HEK293 (cell line): ENCODE results near the gene ZNF506.
"Not testable (repeated sequence)": the region's sequence is repeated elsewhere in the genome, so short reads cannot be mapped to it uniquely, and the experiment has no call there.

Experiments used
- CTCF ChIA-PET: fragments of 350-600 bp; formaldehyde crosslinking; extraction: SDS; loops from one replicate; lab custom pipeline; 2021; ENCODE audit warnings: antibody characterized with exemption; lab: Yijun Ruan, JAX
- POLR2A ChIA-PET: fragments of 300-600 bp; formaldehyde crosslinking; extraction: SDS; loops from one replicate; lab custom pipeline; 2020; ENCODE audit warnings: antibody characterized with exemption, inconsistent platforms; lab: Yijun Ruan, JAX
- H3K27ac ChIP-seq: fragments of 200-500 bp; sonication (Bioruptor generic); 2 replicates; pipeline ENCODE4 v1.5.1; 2014; ENCODE audit warnings: low read depth, low read length, control low read depth, inconsistent platforms; ENCODE audit errors: extremely low read depth
- H3K36me3 ChIP-seq, 2 experiments: fragments of 200-500 bp in 1 of 2; sonication (Bioruptor generic) in 1 of 2; 1 replicate in 1 of 2; 2 replicates in 1 of 2; pipeline ENCODE4 v1.5.1; 2014 to 2017; ENCODE audit warnings: inconsistent platforms in 2 of 2, low read length in 2 of 2; ENCODE audit not compliant: control insufficient read depth in 2 of 2, insufficient read depth in 1 of 2
- H3K4me1 ChIP-seq: fragments of 200-500 bp; sonication (Bioruptor generic); 2 replicates; pipeline ENCODE4 v1.5.1; 2014; ENCODE audit warnings: mild to moderate bottlenecking, low read length, inconsistent platforms; ENCODE audit not compliant: control insufficient read depth, insufficient read depth
- H3K4me3 ChIP-seq: 2 replicates; pipeline ENCODE4 v1.5.1; 2011; ENCODE audit warnings: low read depth, mild to moderate bottlenecking, control low read depth, low read length, moderate library complexity
- H3K9me3 ChIP-seq: fragments of 200-500 bp; sonication (Bioruptor generic); 2 replicates; pipeline ENCODE4 v1.5.1; 2014; ENCODE audit warnings: low read depth, low read length, inconsistent platforms; ENCODE audit not compliant: control insufficient read depth, insufficient read depth
- GFI1B ChIP-seq: fragments of 450-650 bp; formaldehyde crosslinking; IDR thresholded peaks from 2 replicates; pipeline ENCODE4 v1.5.1; 2016; ENCODE audit warnings: missing biosample characterization, missing genetic modification characterization
- HOXC10 ChIP-seq: sonication (generic); formaldehyde crosslinking; IDR thresholded peaks from 2 replicates; pipeline ENCODE4 v1.8.1; 2023; ENCODE audit warnings: mild to moderate bottlenecking, missing genetic modification reagents
- KLF7 ChIP-seq: fragments of 450-650 bp; formaldehyde crosslinking; IDR thresholded peaks from 2 replicates; pipeline ENCODE4 v1.5.1; 2016; ENCODE audit warnings: missing biosample characterization, missing genetic modification characterization, borderline replicate concordance
- WT1 ChIP-seq: fragments of 450-650 bp; formaldehyde crosslinking; IDR thresholded peaks from 2 replicates; pipeline ENCODE4 v1.5.1; 2016; ENCODE audit warnings: missing biosample characterization, missing genetic modification characterization
- YY1 ChIP-seq: fragments of 450-650 bp; formaldehyde crosslinking; IDR thresholded peaks from 2 replicates; pipeline ENCODE4 v1.5.1; 2018; ENCODE audit warnings: missing biosample characterization, missing genetic modification characterization
- ZNF174 ChIP-seq: fragments of 450-650 bp; formaldehyde crosslinking; IDR thresholded peaks from 2 replicates; pipeline ENCODE4 v1.5.0; 2017; ENCODE audit warnings: missing biosample characterization, mild to moderate bottlenecking, missing genetic modification characterization
- ZNF2 ChIP-seq: fragments of 450-650 bp; formaldehyde crosslinking; IDR thresholded peaks from 2 replicates; pipeline ENCODE4 v1.5.1; 2016; ENCODE audit warnings: missing biosample characterization, missing genetic modification characterization
- ZNF202 ChIP-seq: fragments of 450-650 bp; formaldehyde crosslinking; IDR thresholded peaks from 2 replicates; pipeline ENCODE4 v1.5.1; 2016; ENCODE audit warnings: missing biosample characterization, missing genetic modification characterization, borderline replicate concordance
- ZNF214 ChIP-seq: fragments of 450-650 bp; formaldehyde crosslinking; IDR thresholded peaks from 2 replicates; pipeline ENCODE4 v1.5.1; 2017; ENCODE audit warnings: missing biosample characterization, mild to moderate bottlenecking, missing genetic modification characterization, borderline replicate concordance
- ZNF24 ChIP-seq: fragments of 450-650 bp; formaldehyde crosslinking; IDR thresholded peaks from 2 replicates; pipeline ENCODE4 v1.5.1; 2016; ENCODE audit warnings: missing biosample characterization, missing genetic modification characterization
- ZNF248 ChIP-seq: fragments of 450-650 bp; formaldehyde crosslinking; IDR thresholded peaks from 2 replicates; pipeline ENCODE4 v1.5.1; 2017; ENCODE audit warnings: missing biosample characterization, missing genetic modification characterization
- ZNF558 ChIP-seq: fragments of 450-650 bp; formaldehyde crosslinking; IDR thresholded peaks from 2 replicates; pipeline ENCODE4 v1.5.1; 2016; ENCODE audit warnings: missing biosample characterization, missing genetic modification characterization
- ZNF560 ChIP-seq: fragments of 450-650 bp; formaldehyde crosslinking; IDR thresholded peaks from 2 replicates; pipeline ENCODE4 v1.5.1; 2017; ENCODE audit warnings: missing biosample characterization, missing genetic modification characterization, borderline replicate concordance
- ZNF585B ChIP-seq: fragments of 450-650 bp; formaldehyde crosslinking; IDR thresholded peaks from 2 replicates; pipeline ENCODE4 v1.5.1; 2016; ENCODE audit warnings: missing biosample characterization, missing genetic modification characterization
- ZNF660 ChIP-seq: fragments of 450-650 bp; IDR thresholded peaks from 2 replicates; pipeline ENCODE4 v1.5.1; 2018; ENCODE audit warnings: missing biosample characterization, mild to moderate bottlenecking, missing genetic modification characterization
- TF ChIP-seq, protein P1 (sequence below): fragments of 450-650 bp; formaldehyde crosslinking; IDR thresholded peaks from 2 replicates; pipeline ENCODE4 v1.5.1; 2017; ENCODE audit warnings: missing biosample characterization, missing genetic modification characterization
- TF ChIP-seq, protein P2 (sequence below): fragments of 450-650 bp; formaldehyde crosslinking; optimal IDR thresholded peaks from 2 replicates; pipeline ENCODE3; 2016; ENCODE audit warnings: missing biosample characterization, mild to moderate bottlenecking, missing genetic modification characterization
- TF ChIP-seq, protein P3 (sequence below): fragments of 450-650 bp; formaldehyde crosslinking; IDR thresholded peaks from 2 replicates; pipeline ENCODE4 v1.5.1; 2017; ENCODE audit warnings: missing biosample characterization, missing genetic modification characterization
- TF ChIP-seq, protein P4 (sequence below): fragments of 450-650 bp; IDR thresholded peaks from 2 replicates; pipeline ENCODE4 v1.5.1; 2018; ENCODE audit warnings: missing biosample characterization, mild to moderate bottlenecking, missing genetic modification characterization

ZNF506 gene

DNA sequence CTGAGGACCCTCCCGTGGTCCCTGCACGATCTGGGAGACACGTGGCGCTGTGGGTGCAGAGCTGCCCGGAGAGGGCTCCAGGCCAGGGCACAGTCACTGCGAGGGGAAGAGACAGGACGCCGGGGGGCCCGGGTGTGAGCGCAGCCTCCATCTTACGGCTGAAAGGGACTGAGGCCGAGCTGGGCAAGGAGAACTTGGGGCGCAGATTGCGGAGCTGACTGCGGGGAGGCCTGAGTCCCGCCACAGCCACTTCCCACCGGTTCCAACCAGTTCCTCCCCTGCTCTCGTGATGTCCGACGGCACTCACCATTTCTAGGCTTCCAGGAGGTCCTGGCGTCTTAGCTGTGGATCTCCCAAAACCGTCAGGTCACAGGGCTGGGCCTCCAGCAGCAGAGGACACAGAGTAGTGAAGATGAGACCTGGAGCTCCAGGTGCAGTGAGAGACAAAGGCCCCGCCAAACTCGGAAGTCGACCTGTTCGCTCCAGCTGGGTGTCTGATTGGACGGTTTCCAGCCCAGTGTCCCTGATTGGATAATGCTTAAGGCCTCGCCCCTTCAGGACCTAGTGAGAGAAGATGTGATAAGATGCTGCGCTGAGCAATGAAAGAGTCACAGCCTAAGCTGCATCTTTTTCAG, 39.3 kb upstream of the ZNF506 start:
- H3K4me1 ChIP-seq: no peaks in the 10 kb centered on the region
- H3K36me3 ChIP-seq: no peaks in the 10 kb centered on the region
- no peak overlapping the region for H3K4me3 ChIP-seq
- CTCF ChIA-PET: interaction anchor here (0.6 kb wide), 1 partner anchor 126 kb away, joined by 3 read pairs; no protein-coding TSS in a partner anchor
- H3K9me3 ChIP-seq: no peaks in the 10 kb centered on the region
- no peak for TF ChIP-seq ZNF174
- no peak for TF ChIP-seq ZNF2 (tag by site-specific recombination)
- TF ChIP-seq, protein P1, sequence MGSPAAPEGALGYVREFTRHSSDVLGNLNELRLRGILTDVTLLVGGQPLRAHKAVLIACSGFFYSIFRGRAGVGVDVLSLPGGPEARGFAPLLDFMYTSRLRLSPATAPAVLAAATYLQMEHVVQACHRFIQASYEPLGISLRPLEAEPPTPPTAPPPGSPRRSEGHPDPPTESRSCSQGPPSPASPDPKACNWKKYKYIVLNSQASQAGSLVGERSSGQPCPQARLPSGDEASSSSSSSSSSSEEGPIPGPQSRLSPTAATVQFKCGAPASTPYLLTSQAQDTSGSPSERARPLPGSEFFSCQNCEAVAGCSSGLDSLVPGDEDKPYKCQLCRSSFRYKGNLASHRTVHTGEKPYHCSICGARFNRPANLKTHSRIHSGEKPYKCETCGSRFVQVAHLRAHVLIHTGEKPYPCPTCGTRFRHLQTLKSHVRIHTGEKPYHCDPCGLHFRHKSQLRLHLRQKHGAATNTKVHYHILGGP (tag by site-specific recombination): no peak
- TF ChIP-seq ZNF660 (tag by site-specific recombination): no peak
- TF ChIP-seq KLF7 (tag by site-specific recombination): no peak
- no peak for TF ChIP-seq YY1 (tag by site-specific recombination)
- TF ChIP-seq, all 188 proteins: peak for 0
- POLR2A ChIA-PET: no interaction called here
- H3K27ac ChIP-seq: no peak overlapping the region

DNA sequence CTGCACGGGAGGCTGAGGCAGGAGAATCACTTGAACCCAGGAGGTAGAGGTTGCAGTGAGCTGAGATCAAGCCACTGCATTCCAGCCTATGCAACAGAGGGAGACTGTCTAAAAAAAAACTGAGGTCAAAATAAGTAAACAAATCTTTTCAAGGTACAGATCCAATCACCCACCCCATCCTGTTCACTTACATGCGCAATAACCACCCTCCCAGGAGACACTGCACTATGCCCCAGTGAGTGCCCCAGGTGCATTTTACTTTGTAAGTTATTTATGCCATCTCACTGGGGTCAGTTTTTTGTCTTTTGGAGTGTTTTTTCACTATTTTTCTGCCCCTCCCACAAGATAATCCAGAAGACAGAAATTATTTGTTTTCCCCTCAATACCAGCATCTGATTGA, 37.2 kb upstream of the ZNF506 start:
- POLR2A ChIA-PET: no interaction called here
- CTCF ChIA-PET: no interaction called here
- H3K9me3 ChIP-seq: no peaks in the 10 kb centered on the region
- no peaks in the 10 kb centered on the region for H3K36me3 ChIP-seq
- no peak overlapping the region for H3K4me3 ChIP-seq
- H3K4me1 ChIP-seq: no peaks in the 10 kb centered on the region
- TF ChIP-seq ZNF24: no peak
- TF ChIP-seq, protein P2, sequence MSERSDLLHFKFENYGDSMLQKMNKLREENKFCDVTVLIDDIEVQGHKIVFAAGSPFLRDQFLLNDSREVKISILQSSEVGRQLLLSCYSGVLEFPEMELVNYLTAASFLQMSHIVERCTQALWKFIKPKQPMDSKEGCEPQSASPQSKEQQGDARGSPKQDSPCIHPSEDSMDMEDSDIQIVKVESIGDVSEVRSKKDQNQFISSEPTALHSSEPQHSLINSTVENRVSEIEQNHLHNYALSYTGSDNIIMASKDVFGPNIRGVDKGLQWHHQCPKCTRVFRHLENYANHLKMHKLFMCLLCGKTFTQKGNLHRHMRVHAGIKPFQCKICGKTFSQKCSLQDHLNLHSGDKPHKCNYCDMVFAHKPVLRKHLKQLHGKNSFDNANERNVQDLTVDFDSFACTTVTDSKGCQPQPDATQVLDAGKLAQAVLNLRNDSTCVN (tag by site-specific recombination): no peak
- H3K27ac ChIP-seq: no peak overlapping the region

DNA sequence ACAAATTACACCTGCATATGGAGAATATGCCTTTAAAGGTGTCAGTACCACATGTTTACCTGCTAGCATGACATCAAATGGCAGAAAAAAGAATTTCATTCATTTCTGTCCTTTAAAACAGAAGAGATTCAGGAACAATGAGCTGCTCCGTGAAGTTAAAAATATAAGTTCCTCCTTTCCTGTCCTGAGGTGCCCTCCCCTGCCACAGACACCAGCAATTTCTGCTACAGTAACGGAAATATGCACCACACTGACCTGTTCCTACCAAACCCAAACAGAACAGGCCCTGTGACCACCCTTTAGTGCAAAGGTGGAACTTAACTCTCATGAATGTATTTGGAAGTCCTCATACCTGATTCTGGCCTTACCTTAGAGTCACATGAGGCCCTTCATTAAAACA, 30.2 kb upstream of the ZNF506 start:
- H3K9me3 ChIP-seq, H3K27ac ChIP-seq, H3K36me3 ChIP-seq, H3K4me3 ChIP-seq, H3K4me1 ChIP-seq: not testable (repeated sequence)
- CTCF ChIA-PET: interaction anchor here (0.7 kb wide), 1 partner anchor 89 kb away, joined by 4 read pairs; no protein-coding TSS in a partner anchor
- POLR2A ChIA-PET: interaction anchor here (1.2 kb wide), 1 partner anchor 31 kb away, joined by 3 read pairs; no protein-coding TSS in a partner anchor

DNA sequence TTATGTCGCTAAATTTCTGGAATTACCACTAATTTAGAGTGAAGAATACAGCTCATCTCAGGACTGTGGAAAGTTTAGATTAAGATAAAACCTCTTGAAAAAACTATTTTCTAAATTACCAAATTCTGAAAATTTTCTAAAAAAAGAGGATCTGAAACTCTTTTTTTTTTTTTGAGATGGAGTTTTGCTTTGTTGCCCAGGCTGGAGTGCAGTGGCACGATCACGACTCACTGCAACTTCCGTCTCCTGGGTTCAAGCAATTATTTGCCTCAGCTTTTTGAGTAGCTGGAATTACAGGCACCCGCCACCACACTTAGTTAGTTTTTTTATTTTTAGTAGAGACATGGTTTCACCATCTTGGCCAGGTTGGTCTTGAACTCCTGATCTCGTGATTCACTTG, 27.5 kb upstream of the ZNF506 start:
- no peak for TF ChIP-seq ZNF585B (tag by site-specific recombination)
- no peak for TF ChIP-seq ZNF214
- no peak for TF ChIP-seq ZNF202 (tag by site-specific recombination)
- TF ChIP-seq GFI1B (tag by site-specific recombination): no peak
- TF ChIP-seq, protein P3, sequence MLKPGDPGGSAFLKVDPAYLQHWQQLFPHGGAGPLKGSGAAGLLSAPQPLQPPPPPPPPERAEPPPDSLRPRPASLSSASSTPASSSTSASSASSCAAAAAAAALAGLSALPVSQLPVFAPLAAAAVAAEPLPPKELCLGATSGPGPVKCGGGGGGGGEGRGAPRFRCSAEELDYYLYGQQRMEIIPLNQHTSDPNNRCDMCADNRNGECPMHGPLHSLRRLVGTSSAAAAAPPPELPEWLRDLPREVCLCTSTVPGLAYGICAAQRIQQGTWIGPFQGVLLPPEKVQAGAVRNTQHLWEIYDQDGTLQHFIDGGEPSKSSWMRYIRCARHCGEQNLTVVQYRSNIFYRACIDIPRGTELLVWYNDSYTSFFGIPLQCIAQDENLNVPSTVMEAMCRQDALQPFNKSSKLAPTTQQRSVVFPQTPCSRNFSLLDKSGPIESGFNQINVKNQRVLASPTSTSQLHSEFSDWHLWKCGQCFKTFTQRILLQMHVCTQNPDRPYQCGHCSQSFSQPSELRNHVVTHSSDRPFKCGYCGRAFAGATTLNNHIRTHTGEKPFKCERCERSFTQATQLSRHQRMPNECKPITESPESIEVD (tag by site-specific recombination): no peak
- TF ChIP-seq ZNF558 (tag by site-specific recombination): no peak
- no peak for TF ChIP-seq ZNF248 (tag by site-specific recombination)
- TF ChIP-seq, protein P4, sequence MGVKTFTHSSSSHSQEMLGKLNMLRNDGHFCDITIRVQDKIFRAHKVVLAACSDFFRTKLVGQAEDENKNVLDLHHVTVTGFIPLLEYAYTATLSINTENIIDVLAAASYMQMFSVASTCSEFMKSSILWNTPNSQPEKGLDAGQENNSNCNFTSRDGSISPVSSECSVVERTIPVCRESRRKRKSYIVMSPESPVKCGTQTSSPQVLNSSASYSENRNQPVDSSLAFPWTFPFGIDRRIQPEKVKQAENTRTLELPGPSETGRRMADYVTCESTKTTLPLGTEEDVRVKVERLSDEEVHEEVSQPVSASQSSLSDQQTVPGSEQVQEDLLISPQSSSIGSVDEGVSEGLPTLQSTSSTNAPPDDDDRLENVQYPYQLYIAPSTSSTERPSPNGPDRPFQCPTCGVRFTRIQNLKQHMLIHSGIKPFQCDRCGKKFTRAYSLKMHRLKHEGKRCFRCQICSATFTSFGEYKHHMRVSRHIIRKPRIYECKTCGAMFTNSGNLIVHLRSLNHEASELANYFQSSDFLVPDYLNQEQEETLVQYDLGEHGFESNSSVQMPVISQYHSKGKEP (tag by site-specific recombination): no peak
- no peak for TF ChIP-seq WT1 (tag by site-specific recombination)
- no peak for TF ChIP-seq ZNF560 (tag by site-specific recombination)
- no peak for TF ChIP-seq HOXC10 (CRISPR knock-in tag)
- Histone ChIP-seq H3K36me3 (no peaks in the 10 kb centered on the region), H3K27ac (no peak overlapping the region), H3K4me1 (no peaks in the 10 kb centered on the region), H3K9me3 (no peaks in the 10 kb centered on the region), H3K4me3 (no peak overlapping the region)
- ChIA-PET CTCF (interaction anchor here (0.7 kb wide), 1 partner anchor 45 kb away, joined by 3 read pairs; no protein-coding TSS in a partner anchor), POLR2A (interaction anchor here (0.9 kb wide), 1 partner anchor 17 kb away, joined by 4 read pairs; the partner anchor contains the start of gene ZNF253)
